H1 (cell line): ENCODE data around the gene CPNE5. TPM values are rescaled to one million over a fixed set of nuclear protein-coding genes. Genes with fewer than 3 reads are reported as not detected.

Experiments used
- BACH1 ChIP-seq: IDR thresholded peaks from 2 replicates; pipeline ENCODE4 v1.6.1; 2012; ENCODE audit warnings: low read length, improper control_type of control experiment
- BCL11A ChIP-seq, 2 experiments: IDR thresholded peaks; one replicate each; pipeline ENCODE4 v1.6.1; 2011; ENCODE audit warnings: low read depth in 2 of 2, low read length in 2 of 2, mild to moderate bottlenecking in 2 of 2
- CEBPB ChIP-seq: IDR thresholded peaks from 2 replicates; pipeline ENCODE4 v1.6.1; 2012; ENCODE audit warnings: low read depth, low read length
- CREB1 ChIP-seq: IDR thresholded peaks from 2 replicates; pipeline ENCODE4 v1.6.1; 2012; ENCODE audit warnings: inconsistent platforms
- JUN ChIP-seq: IDR thresholded peaks from 2 replicates; pipeline ENCODE4 v1.6.1; 2011; ENCODE audit warnings: low read depth, mild to moderate bottlenecking, improper control_type of control experiment, low read length
- RNF2 ChIP-seq: fragments of 200-900, 300-1000 bp; sonication (generic); IDR thresholded peaks from 2 replicates; pipeline ENCODE4 v1.7.1; 2016; ENCODE audit warnings: borderline replicate concordance, low read depth, mild to moderate bottlenecking, antibody characterized with exemption, low read length; ENCODE audit not compliant: poor library complexity, severe bottlenecking; ENCODE audit errors: missing control alignments
- RXRA ChIP-seq: IDR thresholded peaks from 2 replicates; pipeline ENCODE4 v1.6.1; 2011; ENCODE audit warnings: low read depth, mild to moderate bottlenecking, low read length, moderate library complexity; ENCODE audit not compliant: insufficient read depth
- SIN3A ChIP-seq, 2 experiments: IDR thresholded peaks in 1 of 2; conservative IDR thresholded peaks in 1 of 2; 2 replicates each; pipeline ENCODE4 v1.6.1; 2011 to 2012; ENCODE audit warnings: low read length in 2 of 2, improper control_type of control experiment in 1 of 2, low read depth in 1 of 2, mild to moderate bottlenecking in 1 of 2
- YY1 ChIP-seq: IDR thresholded peaks from 2 replicates; pipeline ENCODE4 v1.6.1; 2011; ENCODE audit warnings: low read depth, mild to moderate bottlenecking, low read length
- polyA plus RNA-seq, 7 experiments: library from polyadenylated mRNA; depleted of rRNA in 3 of 7; stranded (reverse) in 5 of 7; unstranded in 2 of 7; fragments of >200 nt in 5 of 7; fragments of 200-250 nt in 2 of 7; gene quantifications; 1 replicate in 5 of 7; 2 replicates in 1 of 7; 4 replicates in 1 of 7; pipeline versions ENCODE4 v1.2.1 to v1.2.3, GENCODE V29; 2011 to 2013; ENCODE audit warnings: missing spikeins in 2 of 7, mixed read lengths in 2 of 7
- total RNA-seq: library from RNA; stranded (reverse); fragmentation: NEBNext Ultra II Directional; extraction: Animal tissue kit (Norgen Biotek cat#: 25700); gene quantifications from 2 replicates; pipeline ENCODE4 v1.2.1, GENCODE V29; 2021
- TF ChIP-seq, protein P1 (sequence below): fragments of 300-600 bp; sonication (generic); IDR thresholded peaks from 2 replicates; pipeline ENCODE4 v1.7.1; 2012; ENCODE audit warnings: low read length, moderate library complexity, mild to moderate bottlenecking, inconsistent platforms; ENCODE audit not compliant: insufficient replicate concordance
- TF ChIP-seq, protein P2 (sequence below): IDR thresholded peaks from 2 replicates; pipeline ENCODE4 v1.6.1; 2011; ENCODE audit warnings: low read length, improper control_type of control experiment

The CPNE5 gene
- total and polyA plus RNA-seq, 2 of the 8 experiments (the other 6 are each of a cell fraction or from before 2014, with no cell fraction given), result 0.88 to 1.8 TPM

DNA sequence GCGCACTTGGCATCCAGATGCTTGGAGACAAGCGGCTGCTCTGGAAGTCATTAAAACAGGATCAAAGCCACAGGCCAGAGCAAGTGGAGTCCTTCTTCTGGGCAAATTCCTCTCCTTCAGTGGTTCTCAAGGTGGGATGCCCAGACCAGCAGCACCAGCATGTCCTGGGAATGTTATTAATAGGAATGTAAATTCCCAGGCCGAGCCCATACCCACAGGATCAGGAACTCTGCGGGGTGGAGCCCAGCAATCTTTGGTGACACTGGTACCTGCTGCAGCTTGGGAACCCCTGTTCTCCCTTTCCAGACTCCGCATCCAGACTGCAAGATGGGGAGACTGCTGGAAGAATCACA is 44.6 kb downstream of the CPNE5 start (continued):
- TF ChIP-seq, protein P1, sequence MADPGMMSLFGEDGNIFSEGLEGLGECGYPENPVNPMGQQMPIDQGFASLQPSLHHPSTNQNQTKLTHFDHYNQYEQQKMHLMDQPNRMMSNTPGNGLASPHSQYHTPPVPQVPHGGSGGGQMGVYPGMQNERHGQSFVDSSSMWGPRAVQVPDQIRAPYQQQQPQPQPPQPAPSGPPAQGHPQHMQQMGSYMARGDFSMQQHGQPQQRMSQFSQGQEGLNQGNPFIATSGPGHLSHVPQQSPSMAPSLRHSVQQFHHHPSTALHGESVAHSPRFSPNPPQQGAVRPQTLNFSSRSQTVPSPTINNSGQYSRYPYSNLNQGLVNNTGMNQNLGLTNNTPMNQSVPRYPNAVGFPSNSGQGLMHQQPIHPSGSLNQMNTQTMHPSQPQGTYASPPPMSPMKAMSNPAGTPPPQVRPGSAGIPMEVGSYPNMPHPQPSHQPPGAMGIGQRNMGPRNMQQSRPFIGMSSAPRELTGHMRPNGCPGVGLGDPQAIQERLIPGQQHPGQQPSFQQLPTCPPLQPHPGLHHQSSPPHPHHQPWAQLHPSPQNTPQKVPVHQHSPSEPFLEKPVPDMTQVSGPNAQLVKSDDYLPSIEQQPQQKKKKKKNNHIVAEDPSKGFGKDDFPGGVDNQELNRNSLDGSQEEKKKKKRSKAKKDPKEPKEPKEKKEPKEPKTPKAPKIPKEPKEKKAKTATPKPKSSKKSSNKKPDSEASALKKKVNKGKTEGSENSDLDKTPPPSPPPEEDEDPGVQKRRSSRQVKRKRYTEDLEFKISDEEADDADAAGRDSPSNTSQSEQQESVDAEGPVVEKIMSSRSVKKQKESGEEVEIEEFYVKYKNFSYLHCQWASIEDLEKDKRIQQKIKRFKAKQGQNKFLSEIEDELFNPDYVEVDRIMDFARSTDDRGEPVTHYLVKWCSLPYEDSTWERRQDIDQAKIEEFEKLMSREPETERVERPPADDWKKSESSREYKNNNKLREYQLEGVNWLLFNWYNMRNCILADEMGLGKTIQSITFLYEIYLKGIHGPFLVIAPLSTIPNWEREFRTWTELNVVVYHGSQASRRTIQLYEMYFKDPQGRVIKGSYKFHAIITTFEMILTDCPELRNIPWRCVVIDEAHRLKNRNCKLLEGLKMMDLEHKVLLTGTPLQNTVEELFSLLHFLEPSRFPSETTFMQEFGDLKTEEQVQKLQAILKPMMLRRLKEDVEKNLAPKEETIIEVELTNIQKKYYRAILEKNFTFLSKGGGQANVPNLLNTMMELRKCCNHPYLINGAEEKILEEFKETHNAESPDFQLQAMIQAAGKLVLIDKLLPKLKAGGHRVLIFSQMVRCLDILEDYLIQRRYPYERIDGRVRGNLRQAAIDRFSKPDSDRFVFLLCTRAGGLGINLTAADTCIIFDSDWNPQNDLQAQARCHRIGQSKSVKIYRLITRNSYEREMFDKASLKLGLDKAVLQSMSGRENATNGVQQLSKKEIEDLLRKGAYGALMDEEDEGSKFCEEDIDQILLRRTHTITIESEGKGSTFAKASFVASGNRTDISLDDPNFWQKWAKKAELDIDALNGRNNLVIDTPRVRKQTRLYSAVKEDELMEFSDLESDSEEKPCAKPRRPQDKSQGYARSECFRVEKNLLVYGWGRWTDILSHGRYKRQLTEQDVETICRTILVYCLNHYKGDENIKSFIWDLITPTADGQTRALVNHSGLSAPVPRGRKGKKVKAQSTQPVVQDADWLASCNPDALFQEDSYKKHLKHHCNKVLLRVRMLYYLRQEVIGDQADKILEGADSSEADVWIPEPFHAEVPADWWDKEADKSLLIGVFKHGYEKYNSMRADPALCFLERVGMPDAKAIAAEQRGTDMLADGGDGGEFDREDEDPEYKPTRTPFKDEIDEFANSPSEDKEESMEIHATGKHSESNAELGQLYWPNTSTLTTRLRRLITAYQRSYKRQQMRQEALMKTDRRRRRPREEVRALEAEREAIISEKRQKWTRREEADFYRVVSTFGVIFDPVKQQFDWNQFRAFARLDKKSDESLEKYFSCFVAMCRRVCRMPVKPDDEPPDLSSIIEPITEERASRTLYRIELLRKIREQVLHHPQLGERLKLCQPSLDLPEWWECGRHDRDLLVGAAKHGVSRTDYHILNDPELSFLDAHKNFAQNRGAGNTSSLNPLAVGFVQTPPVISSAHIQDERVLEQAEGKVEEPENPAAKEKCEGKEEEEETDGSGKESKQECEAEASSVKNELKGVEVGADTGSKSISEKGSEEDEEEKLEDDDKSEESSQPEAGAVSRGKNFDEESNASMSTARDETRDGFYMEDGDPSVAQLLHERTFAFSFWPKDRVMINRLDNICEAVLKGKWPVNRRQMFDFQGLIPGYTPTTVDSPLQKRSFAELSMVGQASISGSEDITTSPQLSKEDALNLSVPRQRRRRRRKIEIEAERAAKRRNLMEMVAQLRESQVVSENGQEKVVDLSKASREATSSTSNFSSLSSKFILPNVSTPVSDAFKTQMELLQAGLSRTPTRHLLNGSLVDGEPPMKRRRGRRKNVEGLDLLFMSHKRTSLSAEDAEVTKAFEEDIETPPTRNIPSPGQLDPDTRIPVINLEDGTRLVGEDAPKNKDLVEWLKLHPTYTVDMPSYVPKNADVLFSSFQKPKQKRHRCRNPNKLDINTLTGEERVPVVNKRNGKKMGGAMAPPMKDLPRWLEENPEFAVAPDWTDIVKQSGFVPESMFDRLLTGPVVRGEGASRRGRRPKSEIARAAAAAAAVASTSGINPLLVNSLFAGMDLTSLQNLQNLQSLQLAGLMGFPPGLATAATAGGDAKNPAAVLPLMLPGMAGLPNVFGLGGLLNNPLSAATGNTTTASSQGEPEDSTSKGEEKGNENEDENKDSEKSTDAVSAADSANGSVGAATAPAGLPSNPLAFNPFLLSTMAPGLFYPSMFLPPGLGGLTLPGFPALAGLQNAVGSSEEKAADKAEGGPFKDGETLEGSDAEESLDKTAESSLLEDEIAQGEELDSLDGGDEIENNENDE, result no peak
- TF ChIP-seq CEBPB (no peak), SIN3A (conservative IDR thresholded peaks at IDR 0.05 in 1 of 2, IDR thresholded peaks at IDR 0.05 in 1 of 2; ENCODE audit: low read depth in 1 of 2, low read length in 2 of 2) (no peak), RNF2 (no peak), CREB1 (no peak), BACH1 (no peak), RXRA (no peak), JUN (no peak), BCL11A (IDR thresholded peaks at IDR 0.05; ENCODE audit: low read depth in 2 of 2, low read length in 2 of 2) (no peak), YY1 (no peak)
- TF ChIP-seq, protein P2, sequence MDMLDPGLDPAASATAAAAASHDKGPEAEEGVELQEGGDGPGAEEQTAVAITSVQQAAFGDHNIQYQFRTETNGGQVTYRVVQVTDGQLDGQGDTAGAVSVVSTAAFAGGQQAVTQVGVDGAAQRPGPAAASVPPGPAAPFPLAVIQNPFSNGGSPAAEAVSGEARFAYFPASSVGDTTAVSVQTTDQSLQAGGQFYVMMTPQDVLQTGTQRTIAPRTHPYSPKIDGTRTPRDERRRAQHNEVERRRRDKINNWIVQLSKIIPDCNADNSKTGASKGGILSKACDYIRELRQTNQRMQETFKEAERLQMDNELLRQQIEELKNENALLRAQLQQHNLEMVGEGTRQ, result no peak
